ENCODE data around the gene PPP1CA.

Gene PPP1CA

DNA sequence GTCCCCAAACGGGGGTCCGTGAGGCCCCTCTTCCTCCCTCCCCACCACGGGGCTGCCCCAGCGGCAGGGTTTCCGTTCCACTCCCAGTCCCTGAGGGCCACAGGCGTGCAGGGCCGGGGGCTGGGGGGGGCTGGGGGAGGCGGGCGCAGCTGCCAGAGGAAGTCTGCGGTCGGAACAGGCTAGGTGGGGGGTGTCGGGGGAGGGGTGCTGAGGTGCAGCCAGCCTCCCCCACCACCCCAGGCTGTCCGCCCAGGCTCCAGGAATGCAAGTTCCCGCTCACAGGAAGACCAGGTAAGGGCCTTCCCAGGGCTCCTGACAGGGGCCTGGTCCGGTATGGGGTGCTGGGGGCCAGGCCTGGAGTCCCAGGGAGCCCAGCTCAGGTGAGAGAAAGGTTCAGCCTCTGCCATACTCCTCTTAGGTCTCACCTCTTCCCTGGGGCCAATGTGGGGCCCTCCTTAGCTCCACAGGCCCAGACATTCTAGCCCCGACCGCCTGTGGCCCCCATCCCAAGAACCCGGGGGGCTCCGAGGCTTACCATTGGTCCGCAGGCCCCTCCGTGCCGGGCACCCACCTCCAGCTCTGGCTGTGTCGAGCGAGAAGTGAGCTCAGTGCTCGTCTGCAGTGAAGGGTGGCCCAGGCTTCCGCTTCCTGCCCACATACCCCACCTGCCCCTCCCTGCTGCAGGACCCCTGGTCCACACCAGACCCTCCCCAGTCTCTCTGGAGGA is 35.6 kb upstream of the PPP1CA start, which contains the start of gene PTPRCAP:
TSS of gene PTPRCAP (minus strand) at position 601 of the 727 bp plus-strand sequence. CDS start at position 538, 63 bp downstream.
- peak within 1 kb of the TSS; percentile 59 for H4K91ac ChIP-seq (ENCODE audit: low read depth, low read length)
- peak within 1 kb of the TSS; percentile 14 for H3K4me2 ChIP-seq (ENCODE audit: low read length)
- no peaks in the 10 kb centered on the region for H3K79me2 ChIP-seq (ENCODE audit: control insufficient read depth, insufficient read depth, low read length, poor library complexity)
- H2BK12ac ChIP-seq (ENCODE audit: low read length): peak within 1 kb of the TSS; percentile 7
- H3K18ac ChIP-seq (ENCODE audit: low read length): peak within 1 kb of the TSS; percentile 21
- H3K27me3 ChIP-seq (ENCODE audit: insufficient read depth, low read length): no peaks in the 10 kb centered on the region
- peak within 1 kb of the TSS; percentile 5 for H2AK5ac ChIP-seq (ENCODE audit: low read length)
- H4K8ac ChIP-seq (ENCODE audit: low read depth, low read length): peak within 1 kb of the TSS; percentile 30
- H2BK5ac ChIP-seq (ENCODE audit: low read depth, low read length, poor library complexity): peak within 1 kb of the TSS; percentile 37
- H3K4me3 ChIP-seq (ENCODE audit: low read depth, low read length): no peak within 1 kb of the TSS
- H2AFZ ChIP-seq (ENCODE audit: insufficient read depth, low read length, poor library complexity): no peak within 1 kb of the TSS
- H3K27ac ChIP-seq (ENCODE audit: low read depth, low read length): peak within 1 kb of the TSS; percentile 81
- H3K4me1 ChIP-seq (ENCODE audit: control insufficient read depth in 1 of 2, insufficient read depth in 2 of 2, low read length in 2 of 2): peaks cover 12 to 27% of the 10 kb centered on the region in 2 experiments
- no peak within 1 kb of the TSS for H3K9ac ChIP-seq (ENCODE audit: low read length)
- H3K36me3 ChIP-seq (ENCODE audit: control insufficient read depth in 1 of 2, insufficient read depth in 2 of 2, low read length in 2 of 2): peaks cover 78 to 85% of the 10 kb centered on the region in 2 experiments
- no CpG with 5 or more reads among the region's 26 CpGs for WGBS (ENCODE audit: extremely low coverage, insufficient coverage, insufficient read length)
- H3K4ac ChIP-seq (ENCODE audit: low read depth, low read length): peak within 1 kb of the TSS; percentile 2
- peak within 1 kb of the TSS; percentile 15 for H2BK120ac ChIP-seq (ENCODE audit: insufficient read depth, low read length, poor library complexity)
- no peak for DNase-seq
- peak within 1 kb of the TSS; percentile 38 for H4K12ac ChIP-seq (ENCODE audit: low read depth, low read length)
- no peaks in the 10 kb centered on the region for H3K9me3 ChIP-seq (ENCODE audit: insufficient read depth, low read depth, low read length)
- H3K14ac ChIP-seq (ENCODE audit: low read length): peak within 1 kb of the TSS; percentile 64
- H3K79me1 ChIP-seq (ENCODE audit: low read length): peaks cover 9% of the 10 kb centered on the region
- H3K23ac ChIP-seq (ENCODE audit: low read length): no peak within 1 kb of the TSS

DNA sequence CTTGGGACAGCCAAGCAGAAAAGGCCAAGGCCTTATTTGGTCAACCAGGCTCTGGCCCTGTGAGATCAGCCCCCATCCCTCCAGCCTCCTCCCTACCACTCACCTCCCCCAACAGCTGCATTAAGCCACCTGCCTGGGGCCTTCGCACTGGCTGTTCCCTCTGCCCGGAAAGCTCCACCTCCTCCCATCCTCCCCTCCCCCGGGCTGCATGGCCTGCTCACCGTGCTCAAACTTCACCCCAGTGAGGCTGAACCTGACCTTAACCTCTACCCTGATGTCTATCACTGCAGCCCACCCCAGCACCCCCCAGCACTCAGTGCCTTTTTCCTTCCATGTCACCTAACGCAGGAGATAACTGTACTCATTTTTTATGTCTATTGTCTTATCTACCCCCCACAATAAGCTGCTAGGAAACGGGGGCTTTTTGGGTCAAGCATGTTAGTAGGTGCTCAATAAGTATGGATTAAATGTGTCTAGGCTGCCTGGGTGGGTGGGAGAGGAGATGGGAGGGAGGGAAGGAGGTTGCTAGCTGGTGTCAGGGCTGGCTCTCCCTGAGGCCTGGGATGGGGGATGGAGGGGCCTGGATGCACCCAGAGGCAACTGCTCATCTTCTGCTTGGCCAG is 34.9 kb upstream of the PPP1CA start:
- Histone ChIP-seq H3K79me1 (ENCODE audit: low read length) (peaks cover 9% of the 10 kb centered on the region), H3K4me3 (ENCODE audit: low read depth, low read length) (no peak overlapping the region), H4K12ac (ENCODE audit: low read depth, low read length) (no peak overlapping the region), H3K36me3 (ENCODE audit: control insufficient read depth in 1 of 2, insufficient read depth in 2 of 2, low read length in 2 of 2) (peaks cover 80 to 85% of the 10 kb centered on the region in 2 experiments), H3K4me1 (ENCODE audit: control insufficient read depth in 1 of 2, insufficient read depth in 2 of 2, low read length in 2 of 2) (peaks cover 12 to 24% of the 10 kb centered on the region in 2 experiments), H3K4me2 (ENCODE audit: low read length) (peak overlapping the region; percentile 14), H2BK120ac (ENCODE audit: insufficient read depth, low read length, poor library complexity) (no peak overlapping the region), H2BK12ac (ENCODE audit: low read length) (peak overlapping the region; percentile 7), H3K9ac (ENCODE audit: low read length) (no peak overlapping the region), H3K18ac (ENCODE audit: low read length) (no peak overlapping the region), H3K4ac (ENCODE audit: low read depth, low read length) (no peak overlapping the region), H3K27ac (ENCODE audit: low read depth, low read length) (peak overlapping the region; percentile 80), H3K23ac (ENCODE audit: low read length) (no peak overlapping the region), H4K91ac (ENCODE audit: low read depth, low read length) (peak overlapping the region; percentile 41), H3K14ac (ENCODE audit: low read length) (no peak overlapping the region), H2AFZ (ENCODE audit: insufficient read depth, low read length, poor library complexity) (no peak overlapping the region), H4K8ac (ENCODE audit: low read depth, low read length) (no peak overlapping the region), H3K9me3 (ENCODE audit: insufficient read depth, low read depth, low read length) (no peaks in the 10 kb centered on the region), H2BK5ac (ENCODE audit: low read depth, low read length, poor library complexity) (peak overlapping the region; percentile 20), H3K27me3 (ENCODE audit: insufficient read depth, low read length) (no peaks in the 10 kb centered on the region), H3K79me2 (ENCODE audit: control insufficient read depth, insufficient read depth, low read length, poor library complexity) (no peaks in the 10 kb centered on the region), H2AK5ac (ENCODE audit: low read length) (no peak overlapping the region)
- no CpG with 5 or more reads among the region's 6 CpGs for WGBS (ENCODE audit: extremely low coverage, insufficient coverage, insufficient read length)
- peak; percentile 24 to 32 for DNase-seq

DNA sequence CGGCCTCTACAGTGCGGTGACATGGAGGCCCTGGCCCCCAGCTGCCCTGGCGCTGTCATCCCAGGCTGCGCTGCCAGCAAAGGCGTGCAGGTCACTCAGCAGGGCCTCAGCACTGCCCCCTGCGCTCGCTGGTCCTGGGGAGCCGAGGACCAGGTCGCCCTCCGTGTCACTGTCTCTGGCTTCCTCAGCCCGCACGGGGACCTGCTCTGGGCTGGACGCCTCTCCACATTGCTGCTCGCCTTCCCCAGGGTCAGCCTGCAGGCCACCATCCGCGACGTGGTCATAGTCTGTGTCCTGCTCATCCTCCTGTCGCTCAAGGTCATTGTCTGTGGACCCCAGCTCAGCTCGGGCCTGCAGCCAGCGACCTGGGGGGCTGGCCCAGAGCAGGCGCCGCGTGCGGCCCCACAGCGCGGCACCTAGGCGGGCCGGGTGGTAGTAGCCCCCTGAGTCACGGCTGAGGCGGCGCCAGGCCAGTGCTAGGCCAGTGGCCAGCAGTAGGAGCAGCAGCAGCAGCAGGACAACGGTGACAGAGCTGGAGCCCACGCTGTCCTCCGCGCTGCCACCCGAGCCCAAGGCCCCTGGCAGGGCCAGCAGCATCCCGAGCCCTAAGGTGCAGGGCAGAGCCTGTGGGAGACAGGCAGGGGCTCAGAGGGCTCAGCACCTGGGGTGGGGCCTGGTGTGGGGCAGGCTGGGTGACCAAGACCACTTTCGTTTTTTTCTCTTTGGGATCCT is 34.2 kb upstream of the PPP1CA start:
- Histone ChIP-seq H2BK120ac (ENCODE audit: insufficient read depth, low read length, poor library complexity) (peak overlapping the region; percentile 3), H2AFZ (ENCODE audit: insufficient read depth, low read length, poor library complexity) (no peak overlapping the region), H3K79me1 (ENCODE audit: low read length) (peaks cover 9% of the 10 kb centered on the region), H3K36me3 (ENCODE audit: control insufficient read depth in 1 of 2, insufficient read depth in 2 of 2, low read length in 2 of 2) (peaks cover 79 to 82% of the 10 kb centered on the region in 2 experiments), H2AK5ac (ENCODE audit: low read length) (peak overlapping the region; percentile 32), H3K79me2 (ENCODE audit: control insufficient read depth, insufficient read depth, low read length, poor library complexity) (no peaks in the 10 kb centered on the region), H2BK12ac (ENCODE audit: low read length) (no peak overlapping the region), H4K91ac (ENCODE audit: low read depth, low read length) (peak overlapping the region; percentile 49), H2BK5ac (ENCODE audit: low read depth, low read length, poor library complexity) (no peak overlapping the region), H3K4ac (ENCODE audit: low read depth, low read length) (no peak overlapping the region), H3K4me2 (ENCODE audit: low read length) (no peak overlapping the region), H3K27ac (ENCODE audit: low read depth, low read length) (peak overlapping the region; percentile 80), H3K4me1 (ENCODE audit: control insufficient read depth in 1 of 2, insufficient read depth in 2 of 2, low read length in 2 of 2) (peaks cover 12 to 24% of the 10 kb centered on the region in 2 experiments), H3K9me3 (ENCODE audit: insufficient read depth, low read depth, low read length) (no peaks in the 10 kb centered on the region), H4K8ac (ENCODE audit: low read depth, low read length) (no peak overlapping the region), H3K14ac (ENCODE audit: low read length) (peak overlapping the region; percentile 1), H3K18ac (ENCODE audit: low read length) (peak overlapping the region; percentile 12), H3K23ac (ENCODE audit: low read length) (no peak overlapping the region), H3K27me3 (ENCODE audit: insufficient read depth, low read length) (no peaks in the 10 kb centered on the region), H3K9ac (ENCODE audit: low read length) (no peak overlapping the region), H4K12ac (ENCODE audit: low read depth, low read length) (peak overlapping the region; percentile 23), H3K4me3 (ENCODE audit: low read depth, low read length) (no peak overlapping the region)
- WGBS (ENCODE audit: extremely low coverage, insufficient coverage, insufficient read length): no CpG with 5 or more reads among the region's 38 CpGs
- DNase-seq: no peak

DNA sequence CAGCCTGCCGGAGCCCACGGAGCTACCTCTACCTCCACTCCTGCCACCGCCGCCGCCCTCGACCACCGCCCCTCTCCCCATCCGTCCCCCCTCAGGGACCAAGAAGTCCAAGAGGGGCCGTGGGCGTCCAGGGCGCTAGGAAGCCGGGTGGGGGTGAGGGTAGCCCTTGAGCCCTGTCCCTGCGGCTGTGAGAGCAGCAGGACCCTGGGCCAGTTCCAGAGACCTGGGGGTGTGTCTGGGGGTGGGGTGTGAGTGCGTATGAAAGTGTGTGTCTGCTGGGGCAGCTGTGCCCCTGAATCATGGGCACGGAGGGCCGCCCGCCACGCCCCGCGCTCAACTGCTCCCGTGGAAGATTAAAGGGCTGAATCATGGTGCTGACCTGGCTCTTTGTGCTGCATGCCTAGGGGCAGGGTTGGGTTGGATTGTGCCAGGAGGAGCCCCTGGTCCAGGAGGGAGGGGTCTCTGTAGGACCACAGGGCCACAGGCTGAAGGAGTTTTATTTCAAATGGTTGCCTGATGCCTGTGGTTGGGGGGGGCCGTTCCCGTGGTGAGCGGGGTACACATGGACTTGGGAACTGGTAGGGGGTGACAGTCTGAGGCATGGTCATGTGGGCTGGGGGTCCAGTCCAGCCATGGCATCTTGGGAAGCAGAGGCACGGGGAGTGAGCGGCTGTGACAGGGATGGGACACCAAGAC is 33.5 kb upstream of the PPP1CA start:
- Histone ChIP-seq H3K79me1 (ENCODE audit: low read length) (peaks cover 9% of the 10 kb centered on the region), H3K14ac (ENCODE audit: low read length) (no peak overlapping the region), H2BK120ac (ENCODE audit: insufficient read depth, low read length, poor library complexity) (no peak overlapping the region), H3K27me3 (ENCODE audit: insufficient read depth, low read length) (no peaks in the 10 kb centered on the region), H3K18ac (ENCODE audit: low read length) (no peak overlapping the region), H3K23ac (ENCODE audit: low read length) (no peak overlapping the region), H2BK5ac (ENCODE audit: low read depth, low read length, poor library complexity) (no peak overlapping the region), H3K4me2 (ENCODE audit: low read length) (no peak overlapping the region), H2BK12ac (ENCODE audit: low read length) (no peak overlapping the region), H3K9me3 (ENCODE audit: insufficient read depth, low read depth, low read length) (no peaks in the 10 kb centered on the region), H3K27ac (ENCODE audit: low read depth, low read length) (peak overlapping the region; percentile 80), H3K4ac (ENCODE audit: low read depth, low read length) (no peak overlapping the region), H3K9ac (ENCODE audit: low read length) (no peak overlapping the region), H3K4me3 (ENCODE audit: low read depth, low read length) (no peak overlapping the region), H3K79me2 (ENCODE audit: control insufficient read depth, insufficient read depth, low read length, poor library complexity) (no peaks in the 10 kb centered on the region), H2AFZ (ENCODE audit: insufficient read depth, low read length, poor library complexity) (no peak overlapping the region), H4K8ac (ENCODE audit: low read depth, low read length) (no peak overlapping the region), H3K36me3 (ENCODE audit: control insufficient read depth in 1 of 2, insufficient read depth in 2 of 2, low read length in 2 of 2) (peaks cover 77% of the 10 kb centered on the region in 2 experiments), H4K91ac (ENCODE audit: low read depth, low read length) (peak overlapping the region; percentile 49), H3K4me1 (ENCODE audit: control insufficient read depth in 1 of 2, insufficient read depth in 2 of 2, low read length in 2 of 2) (peaks cover 12 to 24% of the 10 kb centered on the region in 2 experiments), H2AK5ac (ENCODE audit: low read length) (no peak overlapping the region), H4K12ac (ENCODE audit: low read depth, low read length) (no peak overlapping the region)
- no CpG with 5 or more reads among the region's 26 CpGs for WGBS (ENCODE audit: extremely low coverage, insufficient coverage, insufficient read length)
- no peak for DNase-seq
